Spleen (tissue), 7 donors: ENCODE results near the gene NLGN4X.

ENCODE experiments used
- CTCF ChIP-seq, 11 experiments: fragments of 200-600 bp in 7 of 11; fragments of 450-650 bp in 4 of 11; sonication (generic) in 4 of 11; IDR thresholded peaks in 8 of 11; conservative IDR thresholded peaks in 3 of 11; 1 replicate in 7 of 11; 2 replicates in 4 of 11; pipeline versions ENCODE4 v1.4.0 to v1.8.0; 2016 to 2021; ENCODE audit warnings: antibody characterized with exemption in 11 of 11, inconsistent platforms in 4 of 11, mild to moderate bottlenecking in 1 of 11
- POLR2A ChIP-seq, 3 donors: fragments of 450-650 bp; IDR thresholded peaks; one replicate each; pipeline ENCODE4 v1.5.1; 2017; ENCODE audit warnings: antibody characterized with exemption in 3 of 3, mild to moderate bottlenecking in 1 of 3
- POLR2AphosphoS5 ChIP-seq, 3 donors: sonication (generic); formaldehyde crosslinking; IDR thresholded peaks; one replicate each; pipeline ENCODE4 v1.5.1; 2017; ENCODE audit warnings: antibody characterized with exemption in 3 of 3
- donor health status: DM: no; HTN: no; CAD: no; lungs with moderate emphysema.
- donor health status: DM: no; HTN: no; CAD: no.
- donor health status: DM: no; HTN: no; CAD: no.

GRCh38 chrX:6012357-6012756, 216.3 kb downstream of the NLGN4X start:
- TF ChIP-seq CTCF (IDR thresholded peaks at IDR 0.05 in 8 of 11, conservative IDR thresholded peaks at IDR 0.05 in 3 of 11) (no peak), POLR2A (IDR thresholded peaks at IDR 0.05) (no peak), POLR2AphosphoS5 (IDR thresholded peaks at IDR 0.05) (no peak)
